ENCODE data around the gene OPCML. TPM values are rescaled to one million over a fixed set of nuclear protein-coding genes. Genes with fewer than 3 reads are reported as not detected.

OPCML gene
- total RNA-seq, 4 donors from 2014 or later = 0.33 TPM; not detected in 3

DNA sequence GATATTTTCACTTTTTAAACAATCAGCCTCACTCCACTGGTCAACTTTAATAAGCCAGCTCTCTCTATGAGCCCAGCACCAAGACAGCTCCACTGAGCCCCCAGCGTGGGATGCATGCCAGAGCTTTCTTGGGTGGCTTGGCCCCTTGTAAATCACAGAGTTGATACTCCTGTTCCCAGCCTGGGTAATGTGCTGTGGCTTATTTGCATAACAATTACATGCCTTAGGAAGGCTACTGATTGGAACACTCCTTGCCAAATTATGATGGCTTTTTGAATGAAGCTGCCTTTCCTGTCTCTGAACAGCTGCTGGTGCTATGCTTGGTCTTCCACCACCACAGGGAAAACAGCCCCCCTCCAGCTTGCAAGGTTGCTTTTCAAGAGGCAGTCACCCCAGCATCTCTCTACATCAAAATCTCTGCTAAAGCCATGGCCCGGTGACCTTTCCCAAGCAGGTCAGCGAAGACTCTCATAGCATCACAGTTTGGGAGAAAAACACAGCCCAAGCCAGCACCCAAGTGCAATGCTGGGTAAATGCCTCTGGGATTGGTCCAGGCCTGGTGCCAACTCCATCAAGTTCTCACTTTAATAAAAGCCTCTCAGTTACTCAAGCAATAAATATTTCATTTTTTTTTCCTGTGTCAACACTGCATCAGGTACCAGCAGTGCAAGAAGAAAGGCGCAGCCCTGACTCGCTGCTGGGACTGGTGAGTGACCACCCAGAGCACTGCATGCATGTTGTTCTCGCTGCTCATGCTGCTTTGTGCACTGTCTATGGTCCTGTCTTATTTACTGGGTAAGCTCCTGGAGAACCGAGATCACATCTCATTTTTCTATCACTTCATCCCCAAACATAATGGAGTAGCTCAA lies 549.3 kb downstream of the OPCML start:
- intact Hi-C loops (cut with DNase I) = no loop called here
- Histone ChIP-seq H3K4me1 (no peaks in the 10 kb centered on the region), H3K36me3 (no peaks in the 10 kb centered on the region), H3K4me3 (replicated peaks in 1 of 3) (no peak overlapping the region), H3K27ac (no peak overlapping the region), H3K9me3 (no peaks in the 10 kb centered on the region), H3K27me3 (no peaks in the 10 kb centered on the region)
- 83 to 86% methylated on average over 7 of the region's 7 CpGs for WGBS, 2 donors
- DNase-seq = no peak
- TF ChIP-seq, protein P1, sequence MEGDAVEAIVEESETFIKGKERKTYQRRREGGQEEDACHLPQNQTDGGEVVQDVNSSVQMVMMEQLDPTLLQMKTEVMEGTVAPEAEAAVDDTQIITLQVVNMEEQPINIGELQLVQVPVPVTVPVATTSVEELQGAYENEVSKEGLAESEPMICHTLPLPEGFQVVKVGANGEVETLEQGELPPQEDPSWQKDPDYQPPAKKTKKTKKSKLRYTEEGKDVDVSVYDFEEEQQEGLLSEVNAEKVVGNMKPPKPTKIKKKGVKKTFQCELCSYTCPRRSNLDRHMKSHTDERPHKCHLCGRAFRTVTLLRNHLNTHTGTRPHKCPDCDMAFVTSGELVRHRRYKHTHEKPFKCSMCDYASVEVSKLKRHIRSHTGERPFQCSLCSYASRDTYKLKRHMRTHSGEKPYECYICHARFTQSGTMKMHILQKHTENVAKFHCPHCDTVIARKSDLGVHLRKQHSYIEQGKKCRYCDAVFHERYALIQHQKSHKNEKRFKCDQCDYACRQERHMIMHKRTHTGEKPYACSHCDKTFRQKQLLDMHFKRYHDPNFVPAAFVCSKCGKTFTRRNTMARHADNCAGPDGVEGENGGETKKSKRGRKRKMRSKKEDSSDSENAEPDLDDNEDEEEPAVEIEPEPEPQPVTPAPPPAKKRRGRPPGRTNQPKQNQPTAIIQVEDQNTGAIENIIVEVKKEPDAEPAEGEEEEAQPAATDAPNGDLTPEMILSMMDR (IDR thresholded peaks at IDR 0.05) = no peak
- TF ChIP-seq POLR2A (IDR thresholded peaks at IDR 0.05) = no peak

DNA sequence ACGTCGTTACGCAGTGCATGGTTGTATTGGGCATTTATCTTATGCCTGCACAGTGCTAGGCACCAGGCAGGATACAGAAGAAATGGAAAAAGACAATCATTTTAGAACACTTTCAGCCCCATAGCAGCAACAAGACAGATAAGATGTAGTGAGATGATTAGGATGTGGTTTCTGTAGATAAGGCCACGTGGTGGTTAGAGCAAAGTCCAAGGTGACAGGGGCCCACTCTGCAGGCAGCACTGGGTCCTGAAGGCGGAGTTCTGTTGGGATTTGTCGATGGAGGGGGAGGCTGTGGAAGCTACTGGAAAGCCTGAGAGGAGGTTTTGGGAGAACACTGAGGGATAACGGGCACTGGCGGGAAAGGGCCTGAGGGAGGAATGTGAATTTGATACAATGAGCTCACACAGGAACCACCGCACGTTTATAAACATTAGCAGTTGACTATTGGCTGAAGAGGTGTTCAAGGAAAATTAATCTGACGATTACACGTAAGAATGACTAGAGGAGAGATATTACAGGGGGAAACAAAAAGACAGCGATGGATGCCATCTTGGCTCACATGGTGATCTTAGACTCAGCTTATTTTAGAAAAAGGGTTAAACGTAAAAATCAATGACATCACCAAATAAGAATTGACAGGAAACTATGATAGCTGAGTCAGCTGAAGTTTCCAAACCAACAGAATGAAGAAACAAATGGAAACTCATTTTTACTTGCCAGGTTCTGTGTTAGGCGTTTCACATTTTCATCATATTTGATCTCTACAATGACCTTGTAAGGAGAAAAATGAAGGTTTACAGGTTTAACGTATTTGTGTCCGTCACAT lies 551.0 kb downstream of the OPCML start:
- Histone ChIP-seq H3K4me3 (replicated peaks in 1 of 3) (no peak overlapping the region), H3K4me1 (no peaks in the 10 kb centered on the region), H3K27me3 (no peaks in the 10 kb centered on the region), H3K27ac (no peak overlapping the region), H3K36me3 (no peaks in the 10 kb centered on the region), H3K9me3 (no peaks in the 10 kb centered on the region)
- WGBS, 2 donors = 83 to 86% methylated on average over 17 of the region's 17 CpGs
- no peak for DNase-seq
- intact Hi-C loops (cut with DNase I) = no loop called here
- TF ChIP-seq, protein P1 (IDR thresholded peaks at IDR 0.05) = no peak

DNA sequence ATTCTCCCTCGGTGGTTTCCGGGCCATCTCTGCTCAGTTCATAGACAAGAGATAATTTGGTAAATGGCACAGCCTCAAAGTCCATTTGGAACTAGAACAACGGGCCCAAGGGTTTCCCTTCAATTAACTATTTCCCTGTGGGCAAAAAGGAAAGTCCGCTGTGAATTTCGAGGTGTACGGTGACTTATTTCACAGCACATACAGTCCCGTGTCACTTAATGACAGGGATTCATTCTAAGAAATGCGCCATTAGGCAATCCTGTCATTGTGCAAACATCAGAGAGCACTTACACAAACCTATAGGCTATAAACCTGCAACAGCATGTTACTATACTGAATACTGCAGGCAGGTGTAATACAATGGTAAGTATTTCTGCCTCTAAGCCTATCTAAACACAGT lies 551.6 kb downstream of the OPCML start:
- Histone ChIP-seq H3K27me3 (no peaks in the 10 kb centered on the region), H3K9me3 (no peaks in the 10 kb centered on the region), H3K27ac (no peak overlapping the region), H3K4me3 (replicated peaks in 1 of 3) (no peak overlapping the region), H3K4me1 (no peaks in the 10 kb centered on the region), H3K36me3 (no peaks in the 10 kb centered on the region)
- intact Hi-C loops (cut with DNase I) = no loop called here
- DNase-seq = no peak
- TF ChIP-seq, protein P1 (IDR thresholded peaks at IDR 0.05) = no peak
- no peak for TF ChIP-seq POLR2A (IDR thresholded peaks at IDR 0.05)
- 83 to 91% methylated on average over 8 of the region's 8 CpGs for WGBS, 2 donors

DNA sequence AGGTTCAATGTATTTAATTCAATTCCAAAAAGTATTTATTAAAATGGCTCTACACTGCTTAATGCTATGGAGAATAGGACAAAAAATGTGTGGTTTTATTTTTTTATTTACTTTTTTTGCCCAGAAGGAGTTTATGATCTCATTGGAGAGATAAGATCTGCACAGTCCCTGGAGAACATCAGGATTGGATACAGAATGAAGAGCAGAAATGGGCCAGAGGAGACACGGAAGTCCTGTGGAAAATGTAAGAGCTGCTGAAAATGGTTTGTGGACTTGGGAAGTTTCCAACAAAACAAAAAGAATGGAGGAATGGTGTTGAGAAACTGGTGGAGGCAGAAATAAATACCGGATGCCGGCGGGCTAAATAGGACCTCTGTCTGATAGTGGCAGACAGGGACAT lies 554.6 kb downstream of the OPCML start:
- DNase-seq = no peak
- no peaks in the 10 kb centered on the region for H3K36me3 ChIP-seq
- intact Hi-C loops (cut with DNase I) = no loop called here
- no peaks in the 10 kb centered on the region for H3K9me3 ChIP-seq
- H3K4me1 ChIP-seq = no peaks in the 10 kb centered on the region
- TF ChIP-seq POLR2A (IDR thresholded peaks at IDR 0.05) = no peak
- TF ChIP-seq, protein P1 (IDR thresholded peaks at IDR 0.05) = no peak
- WGBS, 2 donors = 74 to 80% methylated on average over 4 of the region's 4 CpGs
- no peak overlapping the region for H3K27ac ChIP-seq
- no peaks in the 10 kb centered on the region for H3K27me3 ChIP-seq
- H3K4me3 ChIP-seq (replicated peaks in 1 of 3) = no peak overlapping the region

DNA sequence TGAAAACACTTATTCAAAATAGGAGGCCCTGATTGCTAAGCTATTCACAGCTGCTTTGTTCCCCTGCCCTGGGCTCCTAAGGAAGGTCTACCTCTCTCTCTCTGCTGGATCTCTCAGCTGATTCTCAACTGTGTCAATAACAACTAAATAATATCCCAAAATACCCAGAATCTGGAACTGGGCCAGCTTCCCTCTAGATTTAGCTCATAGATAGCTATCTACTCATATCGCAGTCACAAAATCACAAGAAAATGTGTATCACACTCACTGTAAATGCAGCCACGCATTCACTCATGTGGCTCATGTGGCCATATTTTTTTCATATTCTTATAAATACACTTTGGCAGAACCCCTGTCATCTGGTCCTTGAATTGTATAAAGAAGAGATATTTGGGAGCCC lies 555.1 kb downstream of the OPCML start:
- DNase-seq = no peak
- Histone ChIP-seq H3K36me3 (no peaks in the 10 kb centered on the region), H3K9me3 (no peaks in the 10 kb centered on the region), H3K4me1 (no peaks in the 10 kb centered on the region), H3K27me3 (no peaks in the 10 kb centered on the region), H3K27ac (no peak overlapping the region), H3K4me3 (replicated peaks in 1 of 3) (no peak overlapping the region)
- WGBS, 2 donors = 74 to 85% methylated on average over 2 of the region's 2 CpGs
- no peak for TF ChIP-seq POLR2A (IDR thresholded peaks at IDR 0.05)
- TF ChIP-seq, protein P1 (IDR thresholded peaks at IDR 0.05) = no peak
- intact Hi-C loops (cut with DNase I) = no loop called here
